Right atrium auricular region (tissue), 2 donors: ENCODE data around the gene TBRG1. TPM values are rescaled to one million over a fixed set of nuclear protein-coding genes. Genes with fewer than 3 reads are reported as not detected.

ENCODE experiments used
- DNase-seq: peaks from one replicate; pipeline ENCODE4 v3.0.0-alpha.2; 2019; ENCODE audit warnings: low spot score
- H3K27ac ChIP-seq, 2 donors: fragments of 200-600 bp; sonication (generic); 1 replicate in 1 of 2; 2 replicates in 1 of 2; pipeline ENCODE4 v1.5.1; 2016 to 2019
- H3K27me3 ChIP-seq, 2 donors: fragments of 200-600 bp; sonication (generic); one replicate each; pipeline versions ENCODE4 v1.5.1 to v1.6.0; 2017 to 2019
- H3K36me3 ChIP-seq: fragments of 200-600 bp; sonication (generic); one replicate; pipeline ENCODE4 v1.5.1; 2016
- H3K4me1 ChIP-seq, 2 donors: fragments of 200-600 bp; sonication (generic); one replicate each; pipeline versions ENCODE4 v1.5.1 to v1.6.0; 2017 to 2019
- H3K4me3 ChIP-seq, 2 donors: fragments of 200-600 bp; sonication (generic); 1 replicate in 1 of 2; 2 replicates in 1 of 2; pipeline ENCODE4 v1.5.1; 2017 to 2019; ENCODE audit warnings: mild to moderate bottlenecking in 1 of 2, moderate library complexity in 1 of 2
- H3K9me3 ChIP-seq, 2 donors: fragments of 200-600 bp; sonication (generic); one replicate each; pipeline ENCODE4 v1.5.1; 2019
- CTCF ChIP-seq, 2 donors: fragments of 200-600 bp; sonication (generic); IDR thresholded peaks; one replicate each; pipeline ENCODE4 v1.5.1; 2019; ENCODE audit warnings: antibody characterized with exemption in 2 of 2
- total RNA-seq, 2 donors: library from RNA; depleted of rRNA; stranded (reverse); fragments of >200 nt; gene quantifications; one replicate each; pipeline ENCODE4 v1.1.0, GENCODE V29; 2016

TBRG1 gene
- total RNA-seq, 2 donors from 2014 or later: 20.0 to 27.6 TPM

GRCh38 chr11:124635932-124636331 is 13.3 kb downstream of the TBRG1 start:
- DNase-seq: no peak
- no peaks in the 10 kb centered on the region for H3K27me3 ChIP-seq
- H3K4me1 ChIP-seq: no peaks in the 10 kb centered on the region
- no peak overlapping the region for H3K27ac ChIP-seq
- H3K9me3 ChIP-seq: no peaks in the 10 kb centered on the region
- peaks cover 68% of the 10 kb centered on the region for H3K36me3 ChIP-seq
- no peak for TF ChIP-seq CTCF (IDR thresholded peaks at IDR 0.05)
- H3K4me3 ChIP-seq: no peak overlapping the region

GRCh38 chr11:124638500-124638899 is 15.8 kb downstream of the TBRG1 start:
- no peaks in the 10 kb centered on the region for H3K27me3 ChIP-seq

GRCh38 chr11:124639186-124639585 is 16.5 kb downstream of the TBRG1 start:
- no peak for DNase-seq
- H3K27me3 ChIP-seq: no peaks in the 10 kb centered on the region
- no peak overlapping the region for H3K27ac ChIP-seq
- no peaks in the 10 kb centered on the region for H3K9me3 ChIP-seq
- no peaks in the 10 kb centered on the region for H3K4me1 ChIP-seq
- H3K4me3 ChIP-seq: no peak overlapping the region
- H3K36me3 ChIP-seq: peaks cover 36% of the 10 kb centered on the region
- no peak for TF ChIP-seq CTCF (IDR thresholded peaks at IDR 0.05)

More at GRCh38 chr11:124638500-124638899, 15.8 kb downstream of the TBRG1 start:
- DNase-seq: no peak
- Histone ChIP-seq H3K27ac (no peak overlapping the region), H3K4me1 (no peaks in the 10 kb centered on the region), H3K36me3 (peaks cover 43% of the 10 kb centered on the region), H3K9me3 (no peaks in the 10 kb centered on the region), H3K4me3 (no peak overlapping the region)
- TF ChIP-seq CTCF (IDR thresholded peaks at IDR 0.05): no peak

DNA sequence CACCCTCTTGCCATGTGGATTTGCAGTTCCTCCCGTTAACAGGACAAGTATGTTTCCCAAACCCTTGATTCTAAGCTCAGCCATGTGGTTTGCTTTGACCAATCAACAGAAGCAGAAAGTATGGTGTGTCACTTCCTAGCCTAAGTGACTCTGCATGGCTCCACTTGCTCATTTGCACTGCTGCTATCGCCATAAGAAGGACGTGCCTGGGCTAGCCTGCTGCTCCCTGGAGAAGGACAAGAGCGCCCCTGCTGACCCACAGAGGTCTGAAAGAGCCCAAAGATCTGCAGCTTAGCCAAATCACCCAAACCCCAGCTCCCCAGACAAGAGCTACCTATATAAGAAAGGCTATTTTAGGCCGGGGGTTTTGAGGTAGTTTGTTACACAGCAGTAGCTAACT is 18.0 kb downstream of the TBRG1 start:
- Histone ChIP-seq H3K27me3 (no peaks in the 10 kb centered on the region), H3K36me3 (peaks cover 24% of the 10 kb centered on the region)

GRCh38 chr11:124642628-124643027 is 20.0 kb downstream of the TBRG1 start:
- Histone ChIP-seq H3K4me1 (peaks cover 0 to 4% of the 10 kb centered on the region in 2 donors), H3K36me3 (peaks cover 9% of the 10 kb centered on the region), H3K27me3 (no peaks in the 10 kb centered on the region), H3K9me3 (no peaks in the 10 kb centered on the region), H3K4me3 (no peak overlapping the region), H3K27ac (no peak overlapping the region)
- no peak for TF ChIP-seq CTCF (IDR thresholded peaks at IDR 0.05)
- DNase-seq: no peak

More for the DNA sequence above, 18.0 kb downstream of the TBRG1 start:
- no peak overlapping the region for H3K27ac ChIP-seq
- H3K9me3 ChIP-seq: no peaks in the 10 kb centered on the region
- no peak for TF ChIP-seq CTCF (IDR thresholded peaks at IDR 0.05)
- DNase-seq: no peak
- no peak overlapping the region for H3K4me3 ChIP-seq
- peaks cover 0 to 4% of the 10 kb centered on the region in 2 donors for H3K4me1 ChIP-seq

DNA sequence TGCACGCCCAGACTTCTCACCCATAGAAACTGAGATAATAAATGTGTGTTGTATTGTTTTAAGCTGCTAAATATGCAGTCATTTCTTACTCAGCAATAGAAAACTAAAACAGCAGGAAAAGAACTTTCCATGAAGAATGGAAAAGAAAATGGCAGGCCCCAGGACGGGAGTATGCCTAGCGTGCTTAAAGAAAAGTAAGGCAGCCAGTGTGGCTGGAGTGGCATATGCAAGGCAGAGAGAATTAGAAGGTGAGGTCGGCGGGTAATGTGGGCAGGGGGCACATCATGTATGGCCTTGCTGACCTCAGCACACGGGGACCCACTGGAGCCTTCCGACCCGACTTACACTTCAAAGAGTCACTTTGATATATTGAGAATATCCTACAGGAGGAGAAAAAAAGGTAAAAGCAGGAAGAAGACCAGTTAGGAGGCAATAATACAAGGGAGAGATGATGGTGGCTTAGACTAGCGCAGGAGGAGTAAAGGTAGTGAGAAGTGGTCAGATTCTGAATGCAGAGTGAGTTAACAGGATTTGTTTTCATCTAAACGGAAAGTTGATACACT is 20.5 kb downstream of the TBRG1 start:
- TF ChIP-seq CTCF (IDR thresholded peaks at IDR 0.05): no peak

More for the DNA sequence above, 20.5 kb downstream of the TBRG1 start:
- H3K36me3 ChIP-seq: peaks cover 4% of the 10 kb centered on the region
- peaks cover 0 to 4% of the 10 kb centered on the region in 2 donors for H3K4me1 ChIP-seq
- peak overlapping the region in 1 of 2 donors; percentile 11 for H3K27ac ChIP-seq
- no peaks in the 10 kb centered on the region for H3K9me3 ChIP-seq
- no peak overlapping the region for H3K4me3 ChIP-seq
- DNase-seq: no peak
- H3K27me3 ChIP-seq: no peaks in the 10 kb centered on the region
